IMR-90 (cell line): ENCODE measurements around the gene IFITM10. TPM values are rescaled to one million over a fixed set of nuclear protein-coding genes. Genes with fewer than 3 reads are reported as not detected.

ENCODE experiments used
- ATAC-seq: fragments of 200-7000 bp; cut with Tn5 transposase; 2 replicates; pipeline ENCODE4 v1.9.1; 2020; ENCODE audit warnings: low read depth, mild to moderate bottlenecking, moderate library complexity
- BruUV-seq: library from RNA; stranded (reverse); fragments of 400-500 nt; replicated peaks from 2 replicates; lab custom pipeline; 2021; lab: Mats Ljungman, UMichigan
- CTCF ChIA-PET: fragments of 300-600 bp; formaldehyde crosslinking; extraction: SDS; loops from one replicate; lab custom pipeline; 2021; ENCODE audit warnings: antibody characterized with exemption; lab: Yijun Ruan, JAX
- POLR2A ChIA-PET: fragments of 300-600 bp; sonication (Branson Sonifier 250); formaldehyde crosslinking; loops from one replicate; lab custom pipeline; 2022; ENCODE audit warnings: antibody characterized with exemption; ENCODE audit not compliant: unreplicated experiment; lab: Charles Lee
- DNase-seq: peaks from one replicate; pipeline ENCODE4 v3.0.0; 2013
- H2AFZ ChIP-seq: replicated peaks from 2 replicates; pipeline ENCODE3; 2013; ENCODE audit warnings: low read length, mild to moderate bottlenecking; ENCODE audit not compliant: poor library complexity
- H2AK5ac ChIP-seq: 2 replicates; pipeline ENCODE4 v1.6.1; 2013; ENCODE audit warnings: low read depth, low read length, inconsistent platforms
- H2AK9ac ChIP-seq: replicated peaks from 2 replicates; pipeline ENCODE3; 2013; ENCODE audit warnings: mild to moderate bottlenecking, low read depth, low read length, moderate library complexity; ENCODE audit not compliant: poor library complexity
- H2BK120ac ChIP-seq: 2 replicates; pipeline ENCODE4 v1.6.1; 2013; ENCODE audit warnings: low read depth, low read length, inconsistent platforms
- H2BK15ac ChIP-seq: 3 replicates; pipeline ENCODE4 v1.6.1; 2013; ENCODE audit warnings: low read depth, low read length, inconsistent platforms
- H2BK20ac ChIP-seq: 2 replicates; pipeline ENCODE4 v1.6.1; 2013; ENCODE audit warnings: low read depth, mild to moderate bottlenecking, inconsistent platforms, low read length, moderate library complexity
- H2BK5ac ChIP-seq: 2 replicates; pipeline ENCODE4 v1.6.1; 2013; ENCODE audit warnings: mild to moderate bottlenecking, low read depth, low read length, inconsistent platforms; ENCODE audit not compliant: poor library complexity, severe bottlenecking
- H3K14ac ChIP-seq: replicated peaks from 2 replicates; pipeline ENCODE4 v1.6.1; 2013; ENCODE audit warnings: low read depth, low read length, inconsistent platforms
- H3K18ac ChIP-seq: 2 replicates; pipeline ENCODE4 v1.6.1; 2013; ENCODE audit warnings: low read depth, low read length, control low read depth
- H3K23ac ChIP-seq: 2 replicates; pipeline ENCODE4 v1.6.1; 2013; ENCODE audit warnings: low read depth, low read length, inconsistent platforms
- H3K27ac ChIP-seq: 2 replicates; pipeline ENCODE4 v1.5.1; 2013; ENCODE audit warnings: mild to moderate bottlenecking, control low read depth, low read length; ENCODE audit not compliant: insufficient read depth
- H3K27me3 ChIP-seq: 2 replicates; pipeline ENCODE4 v1.6.1; 2013; ENCODE audit warnings: low read length; ENCODE audit not compliant: control insufficient read depth, insufficient read depth
- H3K36me3 ChIP-seq: 2 replicates; pipeline ENCODE4 v1.6.1; 2013; ENCODE audit warnings: low read length, mixed read lengths; ENCODE audit not compliant: control insufficient read depth, insufficient read depth
- H3K4ac ChIP-seq: 2 replicates; pipeline ENCODE4 v1.6.1; 2013; ENCODE audit warnings: low read depth, low read length, inconsistent platforms
- H3K4me1 ChIP-seq: 2 replicates; pipeline ENCODE4 v1.6.1; 2013; ENCODE audit warnings: low read length, mixed read lengths; ENCODE audit not compliant: control insufficient read depth, insufficient read depth
- H3K4me2 ChIP-seq: 2 replicates; pipeline ENCODE4 v1.6.1; 2013; ENCODE audit warnings: low read depth, mild to moderate bottlenecking, control low read depth, low read length, moderate library complexity
- H3K4me3 ChIP-seq: 2 replicates; pipeline ENCODE4 v1.5.1; 2013; ENCODE audit warnings: low read depth, mild to moderate bottlenecking, control low read depth, low read length, moderate library complexity; ENCODE audit not compliant: insufficient read depth
- H3K56ac ChIP-seq: 2 replicates; pipeline ENCODE4 v1.6.1; 2013; ENCODE audit warnings: low read length, inconsistent platforms; ENCODE audit not compliant: insufficient read depth; ENCODE audit errors: extremely low read depth
- H3K79me1 ChIP-seq, 2 experiments: 2 replicates each; pipeline ENCODE4 v1.6.1; 2013; ENCODE audit warnings: low read length in 2 of 2, inconsistent platforms in 1 of 2, low read depth in 1 of 2
- H3K9ac ChIP-seq: 2 replicates; pipeline ENCODE4 v1.6.1; 2013; ENCODE audit warnings: low read depth, low read length, control low read depth
- H3K9me1 ChIP-seq: 2 replicates; pipeline ENCODE4 v1.6.1; 2013; ENCODE audit warnings: low read length, inconsistent platforms; ENCODE audit not compliant: insufficient read depth
- H3K9me3 ChIP-seq: 2 replicates; pipeline ENCODE4 v1.6.1; 2013; ENCODE audit warnings: low read length; ENCODE audit not compliant: control insufficient read depth, insufficient read depth
- H4K20me1 ChIP-seq: 2 replicates; pipeline ENCODE4 v1.6.1; 2013; ENCODE audit warnings: low read length, inconsistent platforms; ENCODE audit not compliant: insufficient read depth
- H4K5ac ChIP-seq: 2 replicates; pipeline ENCODE4 v1.6.1; 2013; ENCODE audit warnings: mild to moderate bottlenecking, low read depth, low read length, control low read depth
- H4K8ac ChIP-seq, 2 experiments: 2 replicates each; pipeline ENCODE4 v1.6.1; 2013; ENCODE audit warnings: low read depth in 2 of 2, low read length in 2 of 2, control low read depth in 1 of 2, inconsistent platforms in 1 of 2
- H4K91ac ChIP-seq: 2 replicates; pipeline ENCODE4 v1.6.1; 2013; ENCODE audit warnings: low read depth, low read length, inconsistent platforms; ENCODE audit not compliant: insufficient read depth
- CEBPB ChIP-seq: IDR thresholded peaks from 2 replicates; pipeline ENCODE4 v1.6.1; 2012; ENCODE audit warnings: low read depth, low read length, improper control_type of control experiment
- ELK1 ChIP-seq: fragments of 150-350 bp; IDR thresholded peaks from 2 replicates; pipeline ENCODE4 v1.6.1; 2016; ENCODE audit warnings: low read depth, mild to moderate bottlenecking, low read length, moderate library complexity, borderline replicate concordance
- FOS ChIP-seq: fragments of 150-350 bp; IDR thresholded peaks from 2 replicates; pipeline ENCODE4 v1.6.1; 2016; ENCODE audit warnings: low read depth, low read length
- RAD21 ChIP-seq: IDR thresholded peaks from 2 replicates; pipeline ENCODE4 v1.6.1; 2012; ENCODE audit warnings: low read length, improper control_type of control experiment
- RCOR1 ChIP-seq: IDR thresholded peaks from 2 replicates; pipeline ENCODE4 v1.6.1; 2012; ENCODE audit warnings: mild to moderate bottlenecking, low read length, improper control_type of control experiment; ENCODE audit not compliant: insufficient replicate concordance
- SMC3 ChIP-seq: fragments of 150-350 bp; IDR thresholded peaks from 2 replicates; pipeline ENCODE4 v1.6.1; 2016; ENCODE audit warnings: low read depth, mild to moderate bottlenecking, antibody characterized with exemption, low read length, moderate library complexity
- WGBS, 2 experiments: methylation state at CpG; one replicate each; pipeline versions ENCODE4 v1.1.5 to v1.1.7; 2013; ENCODE audit warnings: missing lambda C conversion rate in 2 of 2; ENCODE audit not compliant: insufficient read length in 1 of 2; ENCODE audit errors: extremely low coverage in 2 of 2; 5-methylcytosine and 5-hydroxymethylcytosine counted together
- dilution Hi-C: fragments of 300-500 bp; cut with HindIII; formaldehyde crosslinking; loops from one replicate; pipeline ENCODE4 v1.14.3; 2018; ENCODE audit warnings: low sequenced_read_pairs; ENCODE audit not compliant: unreplicated experiment
- in situ Hi-C: fragments of 300-500 bp; cut with MboI; formaldehyde crosslinking; loops from 3 replicates; pipeline ENCODE4 v1.14.3; 2019; ENCODE audit warnings: low sequenced_read_pairs, inconsistent platforms, mixed read lengths
- intact Hi-C: fragments of 100-400 bp; cut with micrococcal nuclease; formaldehyde crosslinking; loops from 2 replicates; pipeline ENCODE4 v1.10.0; 2022
- polyA plus RNA-seq, 3 experiments: library from polyadenylated mRNA; depleted of rRNA; stranded (reverse); fragments of >200 nt; gene quantifications; 2 replicates each; pipeline ENCODE4 v1.2.3, GENCODE V29; 2012; ENCODE audit warnings: low replicate concordance in 1 of 3
- total RNA-seq: library from RNA; depleted of rRNA; stranded (reverse); fragments of >200 nt; gene quantifications from 2 replicates; pipeline ENCODE4 v1.2.3, GENCODE V29; 2012

Gene IFITM10
- total and polyA plus RNA-seq, 2 of the 4 experiments (the other 2 are of a cell fraction), result 0.15 to 0.18 TPM

- BruUV-seq, result no TSS peak
- peaks cover 0 to 3% of the 10 kb centered on the region in 2 experiments; a peak in 2 of 4 replicates for H3K79me1 ChIP-seq
- peaks cover 5% of the 10 kb centered on the region for H3K9me1 ChIP-seq
- H3K27me3 ChIP-seq, result no peaks in the 10 kb centered on the region
- no peak overlapping the region for H2BK5ac ChIP-seq
- no peak for DNase-seq
- in situ Hi-C loops, result no loop called here
- no peak overlapping the region for H2BK20ac ChIP-seq
- no peak overlapping the region for H2BK15ac ChIP-seq
- peaks cover 13% of the 10 kb centered on the region for H3K4me1 ChIP-seq
- no peak overlapping the region for H4K5ac ChIP-seq
- no peak overlapping the region for H3K56ac ChIP-seq
- 60% methylated on average over 1 of the region's 7 CpGs; no CpG with 5 or more reads in 1 of the 2 experiments for WGBS, 2 experiments
- ChIA-PET CTCF (no interaction called here), POLR2A (no interaction called here)
- ATAC-seq, result no peak
- no peak overlapping the region for H3K4me2 ChIP-seq
- H2BK120ac ChIP-seq, result no peak overlapping the region
- H2AFZ ChIP-seq, result peak overlapping the region; percentile 33
- dilution Hi-C loops, result no loop called here
- H2AK5ac ChIP-seq, result 0 out of 2 replicates have a peak overlapping the region, but pooled peaks have one; percentile 12
- no peak overlapping the region for H3K27ac ChIP-seq
- intact Hi-C loops, result no loop called here
- H3K18ac ChIP-seq, result no peak overlapping the region
- no peak overlapping the region for H3K9ac ChIP-seq
- no peak overlapping the region for H3K4me3 ChIP-seq
- no peak overlapping the region for H2AK9ac ChIP-seq
- no peaks in the 10 kb centered on the region for H4K20me1 ChIP-seq
- no peaks in the 10 kb centered on the region for H3K36me3 ChIP-seq
- no peak overlapping the region for H4K8ac ChIP-seq
- no peak overlapping the region for H4K91ac ChIP-seq
- TF ChIP-seq FOS (no peak), SMC3 (no peak), RAD21 (no peak), ELK1 (no peak), RCOR1 (no peak), CEBPB (no peak)
- no peaks in the 10 kb centered on the region for H3K9me3 ChIP-seq
- H3K14ac ChIP-seq, result no peak overlapping the region
- H3K4ac ChIP-seq, result no peak overlapping the region; the same call in 1 of the 2 replicates
- no peak overlapping the region for H3K23ac ChIP-seq
These were observed 17.7 kb upstream of the IFITM10 start for GRCh38 chr11:1768141-1768469.
